Myometrial cell (primary cell): ENCODE measurements around the gene SPRR1B. TPM values are rescaled to one million over a fixed set of nuclear protein-coding genes. Genes with fewer than 3 reads are reported as not detected.

ENCODE experiments used
- total RNA-seq: library from RNA; depleted of rRNA; stranded (reverse); fragments of >200 nt; gene quantifications from 2 replicates; pipeline ENCODE4 v1.2.3, GENCODE V29; 2015

SPRR1B gene
- not detected in 2 replicates for total RNA-seq

DNA sequence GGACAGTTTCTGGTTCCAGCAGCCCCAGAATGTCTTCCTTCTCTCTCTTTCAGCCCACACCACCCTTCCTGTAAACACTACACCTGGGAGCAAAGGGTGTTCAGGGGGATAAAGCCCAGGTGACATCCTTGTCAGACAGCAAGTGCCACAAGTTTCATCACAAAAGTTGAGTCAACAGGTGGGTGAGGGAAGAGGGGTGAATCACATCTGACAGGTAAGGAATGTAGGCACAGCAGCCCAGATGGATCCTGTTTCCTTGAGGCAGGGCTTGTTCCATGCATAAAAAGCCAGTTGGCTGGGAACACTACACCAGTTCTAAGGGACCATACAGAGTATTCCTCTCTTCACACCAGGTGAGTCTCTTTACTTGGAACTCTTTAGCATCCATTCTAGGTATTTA lies at the start of gene SPRR1B:
TSS of gene SPRR1B (plus strand) at position 309 of the 400 bp plus-strand sequence. CDS start 1,143 bp downstream, outside the sequence.

GRCh38 chr1:152983743-152984142 lies 47.3 kb upstream of the SPRR1B start, which contains the start of gene SPRR1A:
TSS of gene SPRR1A (plus strand) at chr1:152984081. CDS start at chr1:152985231, 1,150 bp downstream.

DNA sequence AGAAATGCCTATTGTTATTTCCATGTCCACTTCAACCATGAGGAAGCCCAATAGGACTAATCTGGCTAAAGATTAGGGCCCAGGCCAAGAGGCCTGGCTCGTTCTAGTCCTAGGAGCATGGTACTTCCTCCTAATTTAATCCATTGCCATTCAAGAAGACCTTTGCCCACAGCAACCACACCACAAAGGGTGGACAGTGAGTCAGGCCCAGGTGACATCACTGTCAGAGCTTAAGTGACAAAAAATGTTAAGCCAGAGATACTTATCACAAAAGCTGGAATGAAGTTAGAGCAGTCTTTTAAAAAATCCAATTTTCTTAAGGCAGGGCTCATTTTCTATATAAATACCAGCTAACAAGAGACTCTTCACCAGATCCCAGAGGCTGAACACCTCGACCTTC lies 29.6 kb upstream of the SPRR1B start, which contains the start of gene SPRR3:
TSS of gene SPRR3 (plus strand) at position 368 of the 400 bp plus-strand sequence. CDS start 1,272 bp downstream, outside the sequence.

GRCh38 chr1:153040950-153041631 lies 10.1 kb downstream of the SPRR1B start, which contains the start of gene SPRR2D:
TSS of gene SPRR2D (minus strand) at chr1:153041120. CDS start at chr1:153040346, 774 bp downstream.

GRCh38 chr1:153057375-153057774 lies 26.4 kb downstream of the SPRR1B start, which contains the start of gene SPRR2A:
TSS of gene SPRR2A (minus strand) at chr1:153057512. CDS start at chr1:153056735, 777 bp downstream.

GRCh38 chr1:153071511-153071910 lies 40.5 kb downstream of the SPRR1B start, which contains the start of gene SPRR2B:
TSS of gene SPRR2B (minus strand) at chr1:153071611. CDS start at chr1:153070839, 772 bp downstream.

Other genes starting within 250 kb of the SPRR1B start
- not detected in 2 replicates for gene LCE1E, start 244.9 kb upstream of the SPRR1B start, total RNA-seq
- gene LCE1D, start 234.5 kb upstream of the SPRR1B start, total RNA-seq = not detected in 2 replicates
- gene LCE1C, start 224.6 kb upstream of the SPRR1B start, total RNA-seq = not detected in 2 replicates
- not detected in 2 replicates for gene LCE1B, start 219.2 kb upstream of the SPRR1B start, total RNA-seq
- gene LCE1A, start 203.7 kb upstream of the SPRR1B start, total RNA-seq = not detected in 2 replicates
- not detected in 2 replicates for gene LCE6A, start 188.3 kb upstream of the SPRR1B start, total RNA-seq
- gene LCE7A, start 171.2 kb upstream of the SPRR1B start, total RNA-seq = not detected in 2 replicates
- not detected in 2 replicates for gene SMCP, start 152.9 kb upstream of the SPRR1B start, total RNA-seq
- gene IVL, start 122.7 kb upstream of the SPRR1B start, total RNA-seq = not detected in 2 replicates
- gene SPRR5, start 84.0 kb upstream of the SPRR1B start, total RNA-seq = not detected in 2 replicates
- not detected in 2 replicates for gene SPRR4, start 60.6 kb upstream of the SPRR1B start, total RNA-seq
- gene SPRR1A, start 47.1 kb upstream of the SPRR1B start, total RNA-seq = not detected in 2 replicates
- not detected in 2 replicates for gene SPRR3, start 29.5 kb upstream of the SPRR1B start, total RNA-seq
- gene SPRR2D, start 9.9 kb downstream of the SPRR1B start, total RNA-seq = not detected in 2 replicates
- not detected in 2 replicates for gene SPRR2A, start 26.3 kb downstream of the SPRR1B start, total RNA-seq
- not detected in 2 replicates for gene SPRR2B, start 40.4 kb downstream of the SPRR1B start, total RNA-seq
- gene SPRR2E, start 63.3 kb downstream of the SPRR1B start, total RNA-seq = not detected in 2 replicates
- gene SPRR2F, start 82.3 kb downstream of the SPRR1B start, total RNA-seq = not detected in 2 replicates
- gene SPRR2G, start 119.7 kb downstream of the SPRR1B start, total RNA-seq = not detected in 2 replicates
- gene LELP1, start 172.2 kb downstream of the SPRR1B start, total RNA-seq = not detected in 2 replicates
- not detected in 2 replicates for gene PRR9, start 186.4 kb downstream of the SPRR1B start, total RNA-seq
- gene LORICRIN, start 228.5 kb downstream of the SPRR1B start, total RNA-seq = not detected in 2 replicates